GM19395 (cell line): Measurements from ENCODE around the gene TNIP3.
A peak's percentile ranks its signal among the peaks of the same experiment; 100 is the strongest.
"Not testable (repeated sequence)": the region's sequence is repeated elsewhere in the genome, so short reads cannot be mapped to it uniquely, and the experiment has no call there.

Experiments used
- ATAC-seq: cut with Tn5 transposase; IDR thresholded peaks from one replicate; pipeline ENCODE4 v1.9.1; 2021; ENCODE audit warnings: mild to moderate bottlenecking, moderate library complexity; ENCODE audit not compliant: unreplicated experiment

The TNIP3 gene

GRCh38 chr4:121180558-121180957 is 16.4 kb upstream of the TNIP3 start:
- no peak for ATAC-seq

- ATAC-seq = no peak
Observed at GRCh38 chr4:121177246-121178137, 13.4 kb upstream of the TNIP3 start.

- no peak for ATAC-seq
Observed at GRCh38 chr4:121176082-121176934, 12.2 kb upstream of the TNIP3 start.

- not testable (repeated sequence) for ATAC-seq
Observed at GRCh38 chr4:121171477-121171876, 7.4 kb upstream of the TNIP3 start.

- ATAC-seq = peak; percentile 73
Observed at GRCh38 chr4:121168446-121169281, 4.5 kb upstream of the TNIP3 start.

- no peak for ATAC-seq
Observed at GRCh38 chr4:121166976-121167375, 2.9 kb upstream of the TNIP3 start.

- ATAC-seq = no peak
Observed at GRCh38 chr4:121165206-121165605, 1.1 kb upstream of the TNIP3 start.

- no peak for ATAC-seq
Observed at GRCh38 chr4:121156822-121157769, 7.0 kb downstream of the TNIP3 start.

GRCh38 chr4:121155893-121156292 is 8.2 kb downstream of the TNIP3 start:
- ATAC-seq = no peak

- ATAC-seq = no peak
Observed at GRCh38 chr4:121154103-121154515, 10.0 kb downstream of the TNIP3 start.

- ATAC-seq = no peak
Observed at GRCh38 chr4:121151942-121152341, 12.2 kb downstream of the TNIP3 start.

GRCh38 chr4:121150486-121150885 is 13.6 kb downstream of the TNIP3 start:
- ATAC-seq = no peak

- ATAC-seq = no peak
Observed at GRCh38 chr4:121150003-121150402, 14.1 kb downstream of the TNIP3 start.

GRCh38 chr4:121148621-121149020 is 15.5 kb downstream of the TNIP3 start:
- no peak for ATAC-seq

GRCh38 chr4:121148000-121148399 is 16.1 kb downstream of the TNIP3 start:
- no peak for ATAC-seq

- no peak for ATAC-seq
Observed at GRCh38 chr4:121146530-121146929, 17.6 kb downstream of the TNIP3 start.

- no peak for ATAC-seq
Observed at GRCh38 chr4:121145430-121145829, 18.7 kb downstream of the TNIP3 start.

- no peak for ATAC-seq
Observed at GRCh38 chr4:121144021-121144420, 20.1 kb downstream of the TNIP3 start.

GRCh38 chr4:121143131-121143530 is 21.0 kb downstream of the TNIP3 start:
- no peak for ATAC-seq
